ENCODE results near the gene TIAM1. TPM values are rescaled to one million over a fixed set of nuclear protein-coding genes. Genes with fewer than 3 reads are reported as not detected.

Gene TIAM1
- polyA plus RNA-seq, 2 of the 4 experiments (the other 2 are of a cell fraction): 0.23 to 0.40 TPM

DNA sequence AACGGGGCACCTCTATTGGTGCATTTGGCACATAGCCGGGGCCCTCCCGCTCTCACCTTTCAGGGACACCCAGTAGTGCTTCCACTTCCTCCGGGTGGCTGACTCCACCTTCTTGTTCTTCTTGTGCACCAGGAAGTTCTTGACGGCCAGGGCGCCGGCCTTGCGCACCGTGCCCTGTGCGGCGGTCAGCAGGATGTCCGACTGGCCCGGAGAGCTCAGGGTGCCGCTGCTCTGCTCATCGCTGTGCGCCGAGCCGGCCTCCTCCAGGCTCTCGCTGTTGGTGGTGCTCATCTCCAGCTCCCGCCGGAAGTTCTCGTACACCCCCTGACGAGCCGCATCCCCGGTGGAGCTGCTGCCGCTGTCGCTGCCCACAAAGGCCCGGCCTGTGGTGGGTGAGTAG is 92.4 kb downstream of the TIAM1 start:
- Histone ChIP-seq H3K4me3 (no peak overlapping the region), H3K4me1 (no peaks in the 10 kb centered on the region), H3K9me3 (no peaks in the 10 kb centered on the region), H3K4me2 (no peak overlapping the region), H3K27ac (no peak overlapping the region)
- ATAC-seq (no peak), FAIRE-seq (no peak), DNase-seq (ENCODE audit: low read depth in 1 of 2, low spot score in 1 of 2) (no peak)
- ChIA-PET CTCF (interaction anchor here (0.5 kb wide), 1 partner anchor 12 kb away, joined by 3 read pairs; no protein-coding TSS in a partner anchor), POLR2A (no interaction called here)
- TF ChIP-seq ZFP36 (IDR thresholded peaks at IDR 0.05; ENCODE audit: borderline replicate concordance, partially characterized antibody): no peak
- no peak for TF ChIP-seq SREBF2 (IDR thresholded peaks at IDR 0.05)
- TF ChIP-seq ZSCAN20 (CRISPR knock-in tag; IDR thresholded peaks at IDR 0.05): no peak
- no peak for TF ChIP-seq EHF (CRISPR knock-in tag; IDR thresholded peaks at IDR 0.05)
- TF ChIP-seq RARB (CRISPR knock-in tag; IDR thresholded peaks at IDR 0.05): no peak
- no peak for TF ChIP-seq HEYL (CRISPR knock-in tag; IDR thresholded peaks at IDR 0.05)
- no peak for TF ChIP-seq EP300 (IDR thresholded peaks at IDR 0.05)
- TF ChIP-seq, protein P1, sequence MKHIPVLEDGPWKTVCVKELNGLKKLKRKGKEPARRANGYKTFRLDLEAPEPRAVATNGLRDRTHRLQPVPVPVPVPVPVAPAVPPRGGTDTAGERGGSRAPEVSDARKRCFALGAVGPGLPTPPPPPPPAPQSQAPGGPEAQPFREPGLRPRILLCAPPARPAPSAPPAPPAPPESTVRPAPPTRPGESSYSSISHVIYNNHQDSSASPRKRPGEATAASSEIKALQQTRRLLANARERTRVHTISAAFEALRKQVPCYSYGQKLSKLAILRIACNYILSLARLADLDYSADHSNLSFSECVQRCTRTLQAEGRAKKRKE (CRISPR knock-in tag; IDR thresholded peaks at IDR 0.05; ENCODE audit: low read depth): no peak
- no peak for TF ChIP-seq JUN (IDR thresholded peaks at IDR 0.05)
- no peak for TF ChIP-seq POLR2AphosphoS2 (conservative IDR thresholded peaks at IDR 0.05; ENCODE audit: low read length)
- no peak for TF ChIP-seq FOSB (CRISPR knock-in tag; IDR thresholded peaks at IDR 0.05)
- TF ChIP-seq PHF8 (IDR thresholded peaks at IDR 0.05; ENCODE audit: borderline replicate concordance, low read depth): no peak
- WGBS (ENCODE audit: missing lambda C conversion rate): 33% methylated on average over 3 of the region's 28 CpGs

DNA sequence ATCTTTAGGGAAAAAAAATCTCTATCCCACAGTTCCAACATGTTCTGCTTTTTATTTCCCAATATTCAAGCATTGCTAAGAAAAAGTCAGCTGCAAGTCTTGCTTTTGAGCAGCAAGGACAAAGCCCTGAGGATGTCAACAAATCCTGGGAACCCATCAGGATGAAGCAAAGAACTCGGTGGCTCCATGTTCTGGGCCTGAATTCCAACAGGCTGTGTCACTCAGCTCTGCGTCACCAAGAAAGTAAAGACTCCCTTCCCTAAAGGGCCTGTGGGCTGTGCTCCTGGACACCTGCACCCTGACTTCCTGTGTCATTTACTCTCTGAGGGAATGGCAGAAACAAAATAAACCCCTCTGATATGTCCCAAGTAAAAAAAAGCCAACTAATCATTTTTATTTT is 95.5 kb downstream of the TIAM1 start:
- Histone ChIP-seq H3K4me3 (no peak overlapping the region), H3K4me1 (no peaks in the 10 kb centered on the region), H3K9me3 (no peaks in the 10 kb centered on the region), H3K27ac (no peak overlapping the region), H3K4me2 (no peak overlapping the region)
- DNase-seq (ENCODE audit: low read depth in 1 of 2, low spot score in 1 of 2) (peak in 1 of 2 experiments; percentile 1), ATAC-seq (no peak), FAIRE-seq (no peak)
- TF ChIP-seq ZNF302 (CRISPR knock-in tag; IDR thresholded peaks at IDR 0.05) (no peak), SMC3 (IDR thresholded peaks at IDR 0.05) (no peak), TFCP2L1 (CRISPR knock-in tag; IDR thresholded peaks at IDR 0.05) (no peak), RFX5 (IDR thresholded peaks at IDR 0.05) (no peak), ESRRA (IDR thresholded peaks at IDR 0.05; ENCODE audit: borderline replicate concordance, low read length) (no peak), MAZ (IDR thresholded peaks at IDR 0.05; ENCODE audit: borderline replicate concordance, low read depth, low read length) (no peak), POLR2A (IDR thresholded peaks at IDR 0.05; ENCODE audit: low read length) (no peak), CBX2 (IDR thresholded peaks at IDR 0.05; ENCODE audit: borderline replicate concordance, low read depth) (no peak), HEYL (CRISPR knock-in tag; IDR thresholded peaks at IDR 0.05) (no peak)
- TF ChIP-seq, protein P2, sequence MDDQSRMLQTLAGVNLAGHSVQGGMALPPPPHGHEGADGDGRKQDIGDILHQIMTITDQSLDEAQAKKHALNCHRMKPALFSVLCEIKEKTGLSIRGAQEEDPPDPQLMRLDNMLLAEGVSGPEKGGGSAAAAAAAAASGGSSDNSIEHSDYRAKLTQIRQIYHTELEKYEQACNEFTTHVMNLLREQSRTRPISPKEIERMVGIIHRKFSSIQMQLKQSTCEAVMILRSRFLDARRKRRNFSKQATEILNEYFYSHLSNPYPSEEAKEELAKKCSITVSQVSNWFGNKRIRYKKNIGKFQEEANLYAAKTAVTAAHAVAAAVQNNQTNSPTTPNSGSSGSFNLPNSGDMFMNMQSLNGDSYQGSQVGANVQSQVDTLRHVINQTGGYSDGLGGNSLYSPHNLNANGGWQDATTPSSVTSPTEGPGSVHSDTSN (IDR thresholded peaks at IDR 0.05): no peak
- TF ChIP-seq, protein P3, sequence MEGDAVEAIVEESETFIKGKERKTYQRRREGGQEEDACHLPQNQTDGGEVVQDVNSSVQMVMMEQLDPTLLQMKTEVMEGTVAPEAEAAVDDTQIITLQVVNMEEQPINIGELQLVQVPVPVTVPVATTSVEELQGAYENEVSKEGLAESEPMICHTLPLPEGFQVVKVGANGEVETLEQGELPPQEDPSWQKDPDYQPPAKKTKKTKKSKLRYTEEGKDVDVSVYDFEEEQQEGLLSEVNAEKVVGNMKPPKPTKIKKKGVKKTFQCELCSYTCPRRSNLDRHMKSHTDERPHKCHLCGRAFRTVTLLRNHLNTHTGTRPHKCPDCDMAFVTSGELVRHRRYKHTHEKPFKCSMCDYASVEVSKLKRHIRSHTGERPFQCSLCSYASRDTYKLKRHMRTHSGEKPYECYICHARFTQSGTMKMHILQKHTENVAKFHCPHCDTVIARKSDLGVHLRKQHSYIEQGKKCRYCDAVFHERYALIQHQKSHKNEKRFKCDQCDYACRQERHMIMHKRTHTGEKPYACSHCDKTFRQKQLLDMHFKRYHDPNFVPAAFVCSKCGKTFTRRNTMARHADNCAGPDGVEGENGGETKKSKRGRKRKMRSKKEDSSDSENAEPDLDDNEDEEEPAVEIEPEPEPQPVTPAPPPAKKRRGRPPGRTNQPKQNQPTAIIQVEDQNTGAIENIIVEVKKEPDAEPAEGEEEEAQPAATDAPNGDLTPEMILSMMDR (IDR thresholded peaks at IDR 0.05): no peak
- TF ChIP-seq, protein P4, sequence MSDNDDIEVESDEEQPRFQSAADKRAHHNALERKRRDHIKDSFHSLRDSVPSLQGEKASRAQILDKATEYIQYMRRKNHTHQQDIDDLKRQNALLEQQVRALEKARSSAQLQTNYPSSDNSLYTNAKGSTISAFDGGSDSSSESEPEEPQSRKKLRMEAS (IDR thresholded peaks at IDR 0.05): no peak
- POLR2A ChIA-PET: no interaction called here
- WGBS (ENCODE audit: missing lambda C conversion rate): 21% methylated on average over 2 of the region's 2 CpGs
- CTCF ChIA-PET: no interaction called here
